Stimulated activated CD8-positive, alpha-beta memory T cell treated with anti-CD3 and anti-CD28 coated beads, Interleukin-12 subunit alpha, Interleukin-12 subunit beta, amount 100 ng/mL, for 4 hours (primary cell): ENCODE results near the gene MACROD2.

Experiments
- DNase-seq: peaks from one replicate; pipeline ENCODE4 v3.0.0-alpha.2; 2020; ENCODE audit warnings: low read depth

The MACROD2 gene

GRCh38 chr20:15675813-15676484 is 1680.6 kb downstream of the MACROD2 start:
- DNase-seq, result no peak

- DNase-seq, result no peak
Observed at GRCh38 chr20:15676815-15677214, 1681.5 kb downstream of the MACROD2 start.

- no peak for DNase-seq
Observed at GRCh38 chr20:15682690-15683089, 1687.4 kb downstream of the MACROD2 start.

GRCh38 chr20:15692570-15692969 is 1697.3 kb downstream of the MACROD2 start:
- DNase-seq, result no peak

- DNase-seq, result no peak
Observed at GRCh38 chr20:15699431-15700146, 1704.3 kb downstream of the MACROD2 start.

GRCh38 chr20:15700147-15700765 is 1704.9 kb downstream of the MACROD2 start:
- no peak for DNase-seq

GRCh38 chr20:15702161-15702560 is 1706.8 kb downstream of the MACROD2 start:
- no peak for DNase-seq

- no peak for DNase-seq
Observed at GRCh38 chr20:15703171-15703911, 1708.0 kb downstream of the MACROD2 start.

GRCh38 chr20:15705975-15706374 is 1710.7 kb downstream of the MACROD2 start:
- no peak for DNase-seq

GRCh38 chr20:15706719-15707118 is 1711.4 kb downstream of the MACROD2 start:
- no peak for DNase-seq

- DNase-seq, result no peak
Observed at GRCh38 chr20:15708984-15709598, 1713.8 kb downstream of the MACROD2 start.

- DNase-seq, result no peak
Observed at GRCh38 chr20:15710636-15711035, 1715.3 kb downstream of the MACROD2 start.

GRCh38 chr20:15711177-15711576 is 1715.9 kb downstream of the MACROD2 start:
- no peak for DNase-seq

GRCh38 chr20:15716256-15716655 is 1720.9 kb downstream of the MACROD2 start:
- DNase-seq, result no peak

GRCh38 chr20:15726416-15726815 is 1731.1 kb downstream of the MACROD2 start:
- no peak for DNase-seq

GRCh38 chr20:15734052-15734451 is 1738.7 kb downstream of the MACROD2 start:
- no peak for DNase-seq

- DNase-seq, result no peak
Observed at GRCh38 chr20:15739035-15739434, 1743.7 kb downstream of the MACROD2 start.

- DNase-seq, result no peak
Observed at GRCh38 chr20:15740046-15740775, 1744.9 kb downstream of the MACROD2 start.

GRCh38 chr20:15742087-15742486 is 1746.8 kb downstream of the MACROD2 start:
- DNase-seq, result no peak

GRCh38 chr20:15742627-15743026 is 1747.3 kb downstream of the MACROD2 start:
- no peak for DNase-seq

- DNase-seq, result no peak
Observed at GRCh38 chr20:15756002-15756753, 1760.9 kb downstream of the MACROD2 start.
